LoVo (cell line): ENCODE data around the gene ADK.
A peak's percentile ranks its signal among the peaks of the same experiment; 100 is the strongest.
"Not testable (repeated sequence)": the region's sequence is repeated elsewhere in the genome, so short reads cannot be mapped to it uniquely, and the experiment has no call there.

Experiments used
- DNase-seq: peaks from one replicate; pipeline ENCODE4 v3.0.0-alpha.2; 2016; ENCODE audit warnings: low spot score

The ADK gene

GRCh38 chr10:74238516-74238915, 87.5 kb downstream of the ADK start:
- no peak for DNase-seq

- no peak for DNase-seq
Measured at GRCh38 chr10:74243067-74243466, 92.0 kb downstream of the ADK start.

GRCh38 chr10:74244097-74244685, 93.2 kb downstream of the ADK start:
- peak; percentile 39 for DNase-seq

- no peak for DNase-seq
Measured at GRCh38 chr10:74244807-74245206, 93.8 kb downstream of the ADK start.

- no peak for DNase-seq
Measured at GRCh38 chr10:74246495-74246894, 95.5 kb downstream of the ADK start.

- no peak for DNase-seq
Measured at GRCh38 chr10:74249865-74250264, 98.8 kb downstream of the ADK start.

GRCh38 chr10:74255214-74255613, 104.2 kb downstream of the ADK start:
- DNase-seq, result no peak

GRCh38 chr10:74255888-74256357, 104.9 kb downstream of the ADK start:
- DNase-seq, result no peak

- no peak for DNase-seq
Measured at GRCh38 chr10:74262856-74263255, 111.8 kb downstream of the ADK start.

GRCh38 chr10:74263996-74264395, 113.0 kb downstream of the ADK start:
- no peak for DNase-seq

- no peak for DNase-seq
Measured at GRCh38 chr10:74272288-74272687, 121.3 kb downstream of the ADK start.

GRCh38 chr10:74275755-74276290, 124.8 kb downstream of the ADK start:
- no peak for DNase-seq

GRCh38 chr10:74276416-74276815, 125.4 kb downstream of the ADK start:
- no peak for DNase-seq

GRCh38 chr10:74282151-74282847, 131.3 kb downstream of the ADK start:
- no peak for DNase-seq

- DNase-seq, result no peak
Measured at GRCh38 chr10:74282848-74283210, 131.8 kb downstream of the ADK start.

GRCh38 chr10:74289188-74289587, 138.2 kb downstream of the ADK start:
- no peak for DNase-seq

- DNase-seq, result no peak
Measured at GRCh38 chr10:74289951-74290350, 138.9 kb downstream of the ADK start.

- no peak for DNase-seq
Measured at GRCh38 chr10:74290708-74291107, 139.7 kb downstream of the ADK start.

GRCh38 chr10:74292871-74293427, 141.9 kb downstream of the ADK start:
- DNase-seq, result no peak

GRCh38 chr10:74293686-74294371, 142.8 kb downstream of the ADK start:
- peak; percentile 40 for DNase-seq

- no peak for DNase-seq
Measured at GRCh38 chr10:74297389-74298080, 146.5 kb downstream of the ADK start.

- not testable (repeated sequence) for DNase-seq
Measured at GRCh38 chr10:74300074-74300621, 149.1 kb downstream of the ADK start.
